Activated naive CD8-positive, alpha-beta T cell (primary cell): Measurements from ENCODE around the gene RBPMS2.

Source experiments
- H3K27ac Mint-ChIP-seq: one replicate; pipeline ENCODE4 v1.8.0; 2021; ENCODE audit warnings: mixed read lengths
- H3K27me3 Mint-ChIP-seq: one replicate; pipeline ENCODE4 v1.8.0; 2021; ENCODE audit warnings: mixed read lengths
- H3K36me3 Mint-ChIP-seq: one replicate; pipeline ENCODE4 v1.8.0; 2021; ENCODE audit warnings: mixed read lengths
- H3K4me1 Mint-ChIP-seq: one replicate; pipeline ENCODE4 v1.8.0; 2021; ENCODE audit warnings: low read depth, mixed read lengths
- H3K4me3 Mint-ChIP-seq: one replicate; pipeline ENCODE4 v1.8.0; 2021; ENCODE audit warnings: mild to moderate bottlenecking, mixed read lengths
- H3K9me3 Mint-ChIP-seq: one replicate; pipeline ENCODE4 v1.8.0; 2021; ENCODE audit warnings: low read depth, mixed read lengths

RBPMS2 gene

DNA sequence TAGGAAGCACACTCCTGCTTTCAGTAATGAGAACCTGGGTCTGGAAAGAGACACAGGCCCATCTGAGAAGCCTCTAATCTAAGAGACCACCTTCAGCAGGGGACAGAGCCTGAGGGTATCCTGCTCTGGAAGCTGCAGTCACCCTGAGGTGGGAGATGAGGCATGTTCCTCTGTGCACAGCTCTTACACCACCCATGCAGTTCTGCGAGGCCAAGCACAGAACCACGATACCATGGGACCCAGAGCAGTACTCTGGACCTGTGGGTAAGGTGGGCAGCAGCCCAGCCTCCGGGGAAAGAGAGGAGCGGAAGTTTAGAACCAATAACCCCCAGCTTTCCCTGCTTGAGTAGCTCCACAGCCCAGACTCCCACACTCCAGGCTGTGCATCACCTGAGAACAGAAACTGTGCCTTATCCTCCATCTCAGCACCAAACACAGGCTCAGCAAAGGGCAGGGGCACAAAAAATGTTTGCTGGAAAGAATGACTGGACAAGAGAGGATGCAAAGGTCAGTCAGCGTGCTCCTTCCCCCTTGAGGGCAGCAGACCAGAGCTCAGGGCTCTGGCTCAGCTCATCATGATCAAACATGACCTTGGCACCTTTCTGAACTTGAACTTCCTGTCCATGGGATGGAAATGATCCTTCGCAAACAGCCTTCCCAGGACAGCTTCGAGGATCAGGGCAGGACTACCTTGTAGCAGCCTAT lies 43.1 kb downstream of the RBPMS2 start:
- Mint-ChIP-seq H3K36me3 (no peaks in the 10 kb centered on the region), H3K27ac (no peak overlapping the region), H3K9me3 (no peaks in the 10 kb centered on the region), H3K4me1 (peaks cover 7% of the 10 kb centered on the region), H3K4me3 (no peak overlapping the region), H3K27me3 (no peaks in the 10 kb centered on the region)

DNA sequence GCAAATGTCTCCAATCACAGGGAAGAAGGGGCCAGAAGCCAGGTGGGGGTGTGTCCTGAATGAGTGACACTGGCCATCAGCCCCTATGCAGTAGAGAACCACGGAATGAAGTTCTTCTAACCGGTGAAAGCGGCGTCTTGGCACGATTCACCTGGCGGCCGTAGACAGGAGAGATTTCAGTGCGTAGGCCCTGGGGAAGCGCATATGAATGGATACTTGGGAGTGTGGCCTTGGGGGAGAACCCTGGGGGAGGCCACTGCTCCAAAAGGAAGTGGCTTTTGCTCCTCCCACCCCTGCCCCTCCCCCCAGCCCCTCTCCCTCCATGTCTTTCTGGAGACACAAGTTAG lies 43.6 kb downstream of the RBPMS2 start:
- H3K27ac Mint-ChIP-seq, result no peak overlapping the region

DNA sequence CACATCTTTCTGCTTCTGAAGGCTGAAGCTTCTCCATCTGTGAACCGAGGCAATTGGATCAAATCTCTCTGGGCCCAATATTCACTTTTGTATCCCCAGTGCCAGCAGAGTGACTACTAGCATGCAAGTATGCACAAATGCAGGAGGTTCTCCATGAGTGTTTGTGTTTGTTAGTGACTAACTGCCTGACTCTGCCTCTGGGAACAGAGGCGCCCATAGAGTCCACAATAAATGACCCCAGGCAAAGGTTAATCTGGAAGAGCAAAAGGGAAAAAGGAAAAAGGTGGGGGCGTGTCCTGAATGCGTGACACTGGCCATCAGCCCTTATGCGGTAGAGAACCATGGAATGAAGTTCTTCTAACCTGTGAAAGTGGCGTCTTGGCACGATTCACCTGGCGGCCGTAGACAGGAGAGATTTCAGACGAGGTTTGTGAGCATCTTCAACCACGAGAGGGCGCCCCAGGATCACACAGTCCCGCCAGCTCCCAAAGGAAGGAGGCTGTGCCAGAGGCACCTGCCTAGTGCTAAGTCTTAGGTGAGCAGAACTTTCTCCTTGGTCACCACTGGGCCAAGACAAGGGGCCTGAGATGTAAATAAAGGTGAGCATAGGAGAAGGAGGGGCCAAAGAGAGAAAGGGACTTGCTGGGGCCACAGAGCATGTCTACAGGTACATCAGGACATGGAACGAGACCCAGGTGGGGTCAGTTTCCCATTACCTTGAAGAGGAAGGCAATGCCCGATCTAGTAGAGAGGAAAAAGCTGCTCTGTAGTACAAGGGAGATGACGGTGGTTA lies 44.2 kb downstream of the RBPMS2 start:
- Mint-ChIP-seq H3K27me3 (no peaks in the 10 kb centered on the region), H3K4me1 (peaks cover 7% of the 10 kb centered on the region), H3K36me3 (no peaks in the 10 kb centered on the region), H3K9me3 (no peaks in the 10 kb centered on the region), H3K27ac (no peak overlapping the region), H3K4me3 (no peak overlapping the region)

More for the DNA sequence above, 43.6 kb downstream of the RBPMS2 start:
- Mint-ChIP-seq H3K27me3 (no peaks in the 10 kb centered on the region), H3K9me3 (no peaks in the 10 kb centered on the region), H3K4me1 (peaks cover 7% of the 10 kb centered on the region), H3K36me3 (no peaks in the 10 kb centered on the region), H3K4me3 (no peak overlapping the region)

DNA sequence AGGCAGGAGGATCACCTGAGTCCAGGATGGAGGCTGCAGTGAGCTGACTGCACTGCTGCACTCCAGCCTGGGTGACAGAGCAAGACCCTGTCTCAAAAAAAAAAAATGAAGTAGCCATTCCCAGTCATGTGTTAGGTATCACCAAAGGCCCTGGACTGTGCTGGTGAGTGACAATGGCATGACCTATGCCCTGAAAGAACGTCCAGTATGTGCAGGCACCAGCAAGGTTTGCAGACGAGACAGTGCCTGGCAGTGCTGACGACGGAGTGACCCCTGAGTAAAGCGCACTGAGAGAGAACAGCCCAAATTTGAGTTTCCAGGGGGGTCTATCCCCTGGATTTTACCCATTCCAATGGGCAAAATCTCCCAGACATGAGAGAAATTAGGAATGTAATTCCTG lies 45.2 kb downstream of the RBPMS2 start:
- Mint-ChIP-seq H3K4me1 (peaks cover 7% of the 10 kb centered on the region), H3K9me3 (no peaks in the 10 kb centered on the region), H3K27ac (no peak overlapping the region), H3K27me3 (no peaks in the 10 kb centered on the region), H3K36me3 (no peaks in the 10 kb centered on the region), H3K4me3 (no peak overlapping the region)

DNA sequence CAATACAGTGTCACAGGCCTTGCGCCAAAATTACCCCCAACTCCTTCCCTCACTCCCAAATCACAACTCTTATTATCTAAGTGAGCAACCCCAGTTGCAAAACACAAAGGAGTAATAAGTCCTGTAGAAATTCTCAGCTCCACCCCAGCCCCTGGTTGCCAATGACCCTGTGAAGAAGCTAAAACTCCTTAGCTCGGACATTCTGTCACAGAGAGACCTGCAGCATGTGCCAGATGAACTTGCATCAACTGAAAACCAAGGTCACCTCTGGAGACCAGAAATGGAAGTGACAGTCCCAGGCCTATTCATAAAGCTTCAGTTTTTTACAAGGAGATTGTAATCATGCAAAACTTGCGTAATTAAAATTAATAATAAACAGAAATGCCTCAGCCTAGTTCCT lies 55.2 kb downstream of the RBPMS2 start:
- Mint-ChIP-seq H3K4me1 (peaks cover 18% of the 10 kb centered on the region), H3K9me3 (no peaks in the 10 kb centered on the region), H3K4me3 (no peak overlapping the region), H3K27me3 (no peaks in the 10 kb centered on the region), H3K36me3 (no peaks in the 10 kb centered on the region), H3K27ac (no peak overlapping the region)

DNA sequence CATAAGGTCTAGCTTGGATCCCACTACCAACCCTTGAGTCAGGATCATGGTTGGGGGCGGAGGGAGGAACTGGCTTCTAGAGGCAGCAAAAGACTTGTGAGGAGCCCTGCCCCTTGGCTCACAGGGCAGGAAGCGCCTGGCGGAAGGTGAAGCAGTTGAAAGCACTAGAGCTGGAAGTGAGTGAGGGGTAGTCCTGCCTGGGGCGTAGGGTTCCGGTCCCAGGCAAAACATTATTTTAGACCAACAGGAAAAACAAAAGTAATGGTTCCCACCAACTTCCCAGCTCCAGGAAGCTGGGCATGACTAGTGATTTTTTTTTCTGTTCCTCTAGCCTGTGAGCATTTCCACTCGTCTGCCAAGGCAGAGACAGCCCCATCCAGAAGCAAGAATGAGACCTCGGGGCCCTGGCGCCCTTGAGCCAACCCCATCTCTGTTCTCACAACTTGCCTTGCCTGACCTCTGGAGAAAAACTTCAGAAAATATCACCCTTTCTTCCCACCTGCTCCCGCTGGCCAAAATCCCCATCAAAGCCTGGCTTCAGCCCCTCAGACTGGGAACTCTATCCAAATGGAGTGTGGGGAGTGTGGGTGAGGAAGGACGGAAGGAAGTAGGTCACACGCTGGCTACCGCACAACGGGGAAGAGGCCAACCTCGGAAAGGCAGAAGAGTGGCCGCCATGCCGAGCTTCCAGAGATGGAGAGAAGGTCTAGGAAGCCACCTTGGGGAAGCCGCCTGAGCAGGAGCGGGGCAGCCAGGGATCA lies 57.5 kb downstream of the RBPMS2 start:
- Mint-ChIP-seq H3K36me3 (no peaks in the 10 kb centered on the region), H3K27me3 (no peaks in the 10 kb centered on the region), H3K27ac (peak overlapping the region; percentile 81), H3K9me3 (no peaks in the 10 kb centered on the region), H3K4me1 (peaks cover 18% of the 10 kb centered on the region), H3K4me3 (peak overlapping the region; percentile 7)

DNA sequence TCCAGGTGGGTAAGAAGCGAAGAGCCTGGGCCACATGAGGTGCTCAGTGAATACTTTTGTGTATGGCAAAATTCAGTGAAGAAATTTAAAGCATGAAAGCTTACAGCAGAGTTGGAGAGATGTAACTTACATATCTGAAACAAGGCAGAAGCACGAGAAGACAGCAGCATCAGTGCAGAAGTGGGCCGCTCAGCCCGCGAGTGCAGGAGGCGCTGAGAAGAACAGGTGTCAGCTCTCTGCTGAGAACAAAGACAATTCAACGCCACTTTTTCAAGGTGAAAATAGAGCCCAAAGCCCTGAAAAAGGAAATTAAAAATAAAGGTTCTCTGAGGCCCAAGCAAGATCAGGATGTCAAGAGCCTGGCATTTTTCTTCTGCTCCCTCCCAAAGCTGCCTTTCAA lies 58.3 kb downstream of the RBPMS2 start:
- H3K4me1 Mint-ChIP-seq, result peaks cover 18% of the 10 kb centered on the region
- H3K36me3 Mint-ChIP-seq, result no peaks in the 10 kb centered on the region
- no peak overlapping the region for H3K4me3 Mint-ChIP-seq
- H3K27me3 Mint-ChIP-seq, result no peaks in the 10 kb centered on the region
- no peaks in the 10 kb centered on the region for H3K9me3 Mint-ChIP-seq
- H3K27ac Mint-ChIP-seq, result peak overlapping the region; percentile 81

DNA sequence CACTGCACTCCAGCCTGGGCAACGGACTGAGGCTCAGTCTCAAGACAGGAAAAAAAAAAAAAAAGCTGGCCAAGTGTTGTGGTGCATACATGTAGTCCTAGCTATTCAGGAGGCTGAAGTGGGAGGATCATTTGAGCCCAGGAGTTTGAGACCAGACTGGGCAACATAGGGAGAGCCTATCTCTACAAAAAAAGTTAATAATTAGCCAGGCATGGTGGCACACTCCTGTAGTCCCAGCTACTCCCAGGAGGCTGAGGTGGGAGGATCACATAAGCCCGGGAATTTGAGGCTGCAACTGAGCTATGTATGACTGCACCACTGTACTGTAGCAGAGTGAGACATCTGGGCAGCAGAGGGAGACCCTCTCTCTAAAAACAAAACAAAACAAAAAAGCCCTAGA lies 58.9 kb downstream of the RBPMS2 start:
- H3K4me1 Mint-ChIP-seq, result peaks cover 18% of the 10 kb centered on the region
- H3K27me3 Mint-ChIP-seq, result no peaks in the 10 kb centered on the region
- H3K9me3 Mint-ChIP-seq, result no peaks in the 10 kb centered on the region
- H3K4me3 Mint-ChIP-seq, result no peak overlapping the region
- no peaks in the 10 kb centered on the region for H3K36me3 Mint-ChIP-seq
- peak overlapping the region; percentile 81 for H3K27ac Mint-ChIP-seq

DNA sequence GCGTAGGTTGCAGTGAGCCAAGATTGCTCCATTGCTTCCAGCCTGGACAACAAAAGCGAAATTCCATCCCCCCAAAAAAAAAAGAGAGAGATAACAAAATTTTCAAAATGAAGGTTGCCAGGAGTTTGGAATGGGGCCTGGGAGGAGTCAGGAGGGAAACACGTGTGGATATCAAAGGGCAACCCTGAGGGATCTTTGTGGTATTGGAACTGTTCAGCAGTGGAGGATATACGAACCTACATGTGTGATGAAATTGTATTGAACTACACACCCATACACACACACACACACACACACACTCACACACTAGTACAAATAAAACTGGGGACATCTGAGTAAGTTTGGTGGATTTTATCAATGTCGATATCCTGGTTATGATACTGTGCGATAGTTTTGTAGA lies 61.8 kb downstream of the RBPMS2 start:
- no peak overlapping the region for H3K27ac Mint-ChIP-seq
- peaks cover 16% of the 10 kb centered on the region for H3K4me1 Mint-ChIP-seq
- H3K4me3 Mint-ChIP-seq, result no peak overlapping the region
- no peaks in the 10 kb centered on the region for H3K27me3 Mint-ChIP-seq
- H3K9me3 Mint-ChIP-seq, result no peaks in the 10 kb centered on the region
- no peaks in the 10 kb centered on the region for H3K36me3 Mint-ChIP-seq

DNA sequence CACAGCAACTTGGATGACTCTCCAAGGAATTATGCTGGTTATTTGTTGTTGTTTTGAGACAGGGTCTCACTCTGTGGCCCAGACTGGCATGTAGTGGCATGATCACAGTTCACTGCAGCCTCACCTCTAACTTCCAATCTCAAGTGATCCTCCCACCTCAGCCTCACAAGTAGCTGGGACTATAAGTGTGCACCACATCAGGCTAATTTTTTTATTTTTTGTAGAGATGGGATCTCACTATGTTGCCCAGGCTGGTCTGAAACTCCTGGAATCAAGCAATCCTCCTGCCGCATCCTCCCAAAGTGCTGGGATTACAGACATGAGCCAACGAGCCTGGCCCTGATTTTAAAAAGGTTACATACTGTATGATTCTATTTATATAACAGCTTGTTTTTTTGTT lies 63.0 kb downstream of the RBPMS2 start:
- no peak overlapping the region for H3K4me3 Mint-ChIP-seq
- H3K27me3 Mint-ChIP-seq, result no peaks in the 10 kb centered on the region
- no peaks in the 10 kb centered on the region for H3K9me3 Mint-ChIP-seq
- peaks cover 7% of the 10 kb centered on the region for H3K4me1 Mint-ChIP-seq
- H3K36me3 Mint-ChIP-seq, result no peaks in the 10 kb centered on the region
- H3K27ac Mint-ChIP-seq, result no peak overlapping the region

DNA sequence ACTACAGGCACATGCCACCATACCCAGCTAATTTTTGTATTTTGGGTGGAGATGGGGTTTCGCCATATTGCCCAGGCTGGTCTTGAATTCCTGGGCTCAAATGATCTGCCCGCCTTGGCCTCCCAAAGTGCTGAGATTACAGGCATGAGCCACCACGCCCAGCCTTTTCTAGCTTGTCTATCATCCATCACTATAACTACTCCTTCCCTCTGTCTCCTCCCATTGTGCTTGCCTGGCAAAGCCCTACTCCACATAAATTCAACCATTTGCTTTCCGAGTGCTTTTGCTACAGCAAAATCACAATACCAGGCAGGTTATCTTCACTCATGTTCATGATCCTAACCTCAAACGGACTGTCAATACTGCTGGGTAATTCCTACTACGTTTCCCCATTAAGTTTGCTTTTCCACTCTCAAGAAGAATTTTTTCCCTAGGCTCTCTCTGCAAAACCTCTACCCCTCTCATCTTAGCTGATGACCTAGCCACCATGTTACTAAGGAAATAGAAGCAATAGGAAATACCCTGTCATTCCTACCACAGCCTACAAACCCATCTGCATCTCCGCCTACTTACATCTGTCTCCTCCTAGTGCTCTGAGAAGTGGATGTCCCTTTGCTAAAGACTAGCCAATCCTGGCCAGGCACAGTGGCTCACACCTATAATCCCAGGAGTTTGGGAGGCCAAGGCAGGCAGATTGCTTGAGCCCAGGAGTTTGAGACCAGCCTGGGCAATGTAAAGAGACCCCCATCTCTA lies 64.5 kb downstream of the RBPMS2 start:
- Mint-ChIP-seq H3K4me1 (no peaks in the 10 kb centered on the region), H3K27ac (no peak overlapping the region), H3K27me3 (no peaks in the 10 kb centered on the region), H3K9me3 (no peaks in the 10 kb centered on the region), H3K36me3 (no peaks in the 10 kb centered on the region), H3K4me3 (no peak overlapping the region)

DNA sequence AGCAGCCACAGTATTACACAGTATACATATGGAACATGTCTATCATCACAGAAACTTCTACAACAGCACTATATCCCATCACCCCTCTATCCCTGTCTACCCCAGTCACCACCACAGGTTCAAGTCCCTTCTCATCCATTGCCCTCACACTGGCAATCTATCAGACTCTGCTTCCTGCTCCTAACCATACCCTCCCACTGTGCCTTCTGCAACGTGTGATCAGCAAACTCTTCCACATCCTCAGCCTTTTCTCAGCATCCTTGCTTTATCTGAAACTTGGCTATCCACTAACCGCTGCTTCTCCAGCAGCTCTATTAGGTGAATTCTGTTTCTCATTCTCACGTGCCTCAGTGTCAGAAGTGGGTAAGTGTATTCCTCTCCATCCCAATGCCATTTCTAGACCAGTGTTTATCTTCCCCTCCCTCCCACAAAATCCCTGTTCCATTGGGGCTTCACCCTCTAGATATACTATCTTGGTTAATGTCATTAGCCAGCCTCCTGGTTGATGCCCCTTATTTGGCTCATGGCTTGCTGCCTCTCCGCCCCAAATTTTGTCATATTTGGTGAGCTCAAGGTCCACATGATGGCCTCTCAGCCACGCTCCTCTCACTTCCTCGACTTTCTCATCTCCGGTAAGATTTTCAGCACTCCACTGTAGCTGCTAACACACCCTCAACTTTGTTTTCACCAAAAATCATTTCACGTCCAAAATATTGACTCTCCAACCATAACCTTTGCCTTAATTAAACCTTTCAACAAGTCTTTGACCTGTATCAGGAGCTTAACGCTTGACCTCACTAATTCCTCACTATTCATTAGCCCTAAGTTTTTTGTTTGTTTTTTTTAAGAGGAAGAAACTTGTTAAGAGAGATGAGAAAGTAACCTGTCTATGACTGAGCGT lies 69.1 kb downstream of the RBPMS2 start:
- Mint-ChIP-seq H3K9me3 (no peaks in the 10 kb centered on the region), H3K27me3 (no peaks in the 10 kb centered on the region), H3K36me3 (no peaks in the 10 kb centered on the region), H3K27ac (no peak overlapping the region), H3K4me1 (peaks cover 18% of the 10 kb centered on the region), H3K4me3 (no peak overlapping the region)

DNA sequence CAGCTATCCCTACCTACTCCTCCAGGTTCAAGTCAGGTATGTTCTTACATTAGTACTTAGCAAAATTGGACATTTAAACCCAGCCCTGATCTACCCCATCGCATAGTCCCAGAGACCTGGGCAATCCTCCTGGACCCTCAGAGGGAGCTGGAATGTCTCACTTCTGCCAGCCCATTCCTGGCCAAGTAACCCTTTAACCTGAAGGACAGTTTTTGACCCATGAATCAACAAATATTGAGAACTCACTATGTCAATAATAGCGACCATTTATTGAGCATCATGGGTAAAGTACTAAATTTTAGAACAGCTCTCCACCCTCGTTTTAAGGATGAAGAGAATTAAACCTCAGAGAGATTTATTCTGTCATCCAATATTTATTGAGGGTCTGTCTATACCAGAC lies 70.4 kb downstream of the RBPMS2 start:
- Mint-ChIP-seq H3K4me3 (peak overlapping the region; percentile 33), H3K36me3 (no peaks in the 10 kb centered on the region), H3K9me3 (no peaks in the 10 kb centered on the region), H3K27ac (no peak overlapping the region), H3K27me3 (no peaks in the 10 kb centered on the region), H3K4me1 (peaks cover 30% of the 10 kb centered on the region)

DNA sequence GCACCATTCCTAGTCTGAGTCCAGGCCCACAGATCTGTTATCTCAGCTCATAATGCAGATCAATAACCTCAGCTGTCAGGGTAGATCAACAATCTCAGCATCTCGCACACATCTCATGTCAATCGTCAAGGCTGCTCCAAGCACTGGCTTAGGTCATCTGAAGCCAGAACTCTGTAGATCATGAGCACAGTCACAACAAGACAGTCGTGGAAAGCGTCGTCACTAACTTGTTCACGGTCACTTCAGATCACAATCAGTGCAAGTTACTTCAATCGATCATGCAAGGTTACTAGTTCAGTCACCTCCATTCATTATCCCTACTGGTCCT lies 71.8 kb downstream of the RBPMS2 start:
- H3K4me3 Mint-ChIP-seq, result peak overlapping the region; percentile 80
- no peaks in the 10 kb centered on the region for H3K27me3 Mint-ChIP-seq
- no peaks in the 10 kb centered on the region for H3K36me3 Mint-ChIP-seq
- H3K27ac Mint-ChIP-seq, result peak overlapping the region; percentile 78
- no peaks in the 10 kb centered on the region for H3K9me3 Mint-ChIP-seq
- peaks cover 43% of the 10 kb centered on the region for H3K4me1 Mint-ChIP-seq
